Kidney (tissue), 14 donors: ENCODE data around the gene HOXB2. TPM values are rescaled to one million over a fixed set of nuclear protein-coding genes. Genes with fewer than 3 reads are reported as not detected.

Experiments
- DNase-seq, 5 donors: peaks; one replicate each; pipeline ENCODE4 v3.0.0-alpha.2; 2013 to 2020
- FAIRE-seq: peaks from 2 replicates; lab custom pipeline; 2012; peaks lifted over from hg19 to GRCh38; lab: Jason Lieb, UNC
- H3K27ac ChIP-seq, 2 donors: one replicate each; pipeline ENCODE4 v1.7.0; 2013; ENCODE audit warnings: low read depth in 2 of 2, low read length in 2 of 2, inconsistent platforms in 1 of 2
- H3K27me3 ChIP-seq: one replicate; pipeline ENCODE4 v1.7.1; 2013; ENCODE audit warnings: low read length, inconsistent platforms; ENCODE audit not compliant: control insufficient read depth, insufficient read depth
- H3K36me3 ChIP-seq, 3 donors: one replicate each; pipeline versions ENCODE4 v1.7.0 to v1.7.1; 2013; ENCODE audit warnings: low read length in 3 of 3, control low read depth in 1 of 3, inconsistent platforms in 1 of 3; ENCODE audit not compliant: insufficient read depth in 3 of 3, control insufficient read depth in 2 of 3
- H3K4me1 ChIP-seq, 3 donors: one replicate each; pipeline versions ENCODE4 v1.7.0 to v1.7.1; 2013; ENCODE audit warnings: low read length in 3 of 3, inconsistent platforms in 1 of 3, low read depth in 1 of 3; ENCODE audit not compliant: control insufficient read depth in 2 of 3, insufficient read depth in 2 of 3
- H3K4me3 ChIP-seq, 3 donors: one replicate each; pipeline versions ENCODE4 v1.7.0 to v1.8.1; 2013; ENCODE audit warnings: low read length in 3 of 3, control low read depth in 1 of 3, inconsistent platforms in 1 of 3
- H3K9ac ChIP-seq, 3 donors: one replicate each; pipeline versions ENCODE4 v1.7.0 to v1.7.1; 2013; ENCODE audit warnings: low read length in 3 of 3, control low read depth in 1 of 3, inconsistent platforms in 1 of 3
- H3K9me3 ChIP-seq, 3 donors: one replicate each; pipeline versions ENCODE4 v1.7.0 to v1.7.1; 2013; ENCODE audit warnings: low read length in 3 of 3, control low read depth in 1 of 3, inconsistent platforms in 1 of 3; ENCODE audit not compliant: control insufficient read depth in 2 of 3, insufficient read depth in 1 of 3
- intact Hi-C: fragments of 100-400 bp; cut with DNase I; formaldehyde crosslinking; loops from one replicate; pipeline ENCODE4 v1.11.1; 2022
- polyA plus RNA-seq: library from polyadenylated mRNA; stranded (reverse); fragments of 350-450 nt; fragmentation: Illumina TruSeq; extraction: RNeasy Lipid Tissue Mini Kit (QIAGEN cat#74804); gene quantifications from one replicate; pipeline ENCODE4 v1.2.3, GENCODE V29; 2014; ENCODE audit warnings: low read depth, low replicate concordance; ENCODE audit not compliant: insufficient read depth
- total RNA-seq: library from RNA; stranded (reverse); fragmentation: NEBNext Ultra II Directional; extraction: Animal tissue kit (Norgen Biotek cat#: 25700); gene quantifications from one replicate; pipeline ENCODE4 v1.2.1, GENCODE V29; 2021
- TF ChIP-seq, protein P1 (sequence below): IDR thresholded peaks from 3 replicates; pipeline ENCODE4 v1.5.1; 2012; ENCODE audit warnings: mild to moderate bottlenecking, moderate library complexity, borderline replicate concordance; ENCODE audit not compliant: insufficient read depth; ENCODE audit errors: extremely low read depth
- donor health status: control.
- donor health status: control.
- donor health status: control.
- donor health status: control.
- donor health status: control.
- donor health status: DM: yes; HTN: yes; CAD: no.
- donor health status: Normal renal cell carcinoma (clear cell type).

Gene HOXB2
- total and polyA plus RNA-seq, 2 donors from 2014 or later, result 30.7 to 61.9 TPM

DNA sequence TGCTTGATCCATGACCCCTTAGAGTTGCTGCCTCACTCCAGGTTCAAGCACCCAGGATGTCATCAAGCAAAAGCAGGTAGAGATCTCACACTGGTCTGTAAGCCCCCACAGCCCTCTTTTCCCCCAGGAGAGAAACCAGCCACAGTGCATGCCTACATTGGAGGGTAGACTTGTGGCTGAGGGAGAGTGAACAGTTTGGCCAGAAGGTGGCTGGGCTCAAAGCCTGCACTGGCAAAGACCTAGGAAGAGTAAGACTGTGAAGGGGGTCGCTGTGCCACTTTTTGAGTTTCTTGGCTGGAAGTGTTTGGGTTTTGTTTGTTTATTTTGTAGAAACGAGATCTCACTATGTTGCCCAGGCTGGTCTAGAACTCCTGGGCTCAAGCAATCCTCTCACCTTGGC is 42.6 kb downstream of the HOXB2 start:
- intact Hi-C loops, result no loop called here
- no peak for FAIRE-seq
- no peak overlapping the region for H3K4me3 ChIP-seq

DNA sequence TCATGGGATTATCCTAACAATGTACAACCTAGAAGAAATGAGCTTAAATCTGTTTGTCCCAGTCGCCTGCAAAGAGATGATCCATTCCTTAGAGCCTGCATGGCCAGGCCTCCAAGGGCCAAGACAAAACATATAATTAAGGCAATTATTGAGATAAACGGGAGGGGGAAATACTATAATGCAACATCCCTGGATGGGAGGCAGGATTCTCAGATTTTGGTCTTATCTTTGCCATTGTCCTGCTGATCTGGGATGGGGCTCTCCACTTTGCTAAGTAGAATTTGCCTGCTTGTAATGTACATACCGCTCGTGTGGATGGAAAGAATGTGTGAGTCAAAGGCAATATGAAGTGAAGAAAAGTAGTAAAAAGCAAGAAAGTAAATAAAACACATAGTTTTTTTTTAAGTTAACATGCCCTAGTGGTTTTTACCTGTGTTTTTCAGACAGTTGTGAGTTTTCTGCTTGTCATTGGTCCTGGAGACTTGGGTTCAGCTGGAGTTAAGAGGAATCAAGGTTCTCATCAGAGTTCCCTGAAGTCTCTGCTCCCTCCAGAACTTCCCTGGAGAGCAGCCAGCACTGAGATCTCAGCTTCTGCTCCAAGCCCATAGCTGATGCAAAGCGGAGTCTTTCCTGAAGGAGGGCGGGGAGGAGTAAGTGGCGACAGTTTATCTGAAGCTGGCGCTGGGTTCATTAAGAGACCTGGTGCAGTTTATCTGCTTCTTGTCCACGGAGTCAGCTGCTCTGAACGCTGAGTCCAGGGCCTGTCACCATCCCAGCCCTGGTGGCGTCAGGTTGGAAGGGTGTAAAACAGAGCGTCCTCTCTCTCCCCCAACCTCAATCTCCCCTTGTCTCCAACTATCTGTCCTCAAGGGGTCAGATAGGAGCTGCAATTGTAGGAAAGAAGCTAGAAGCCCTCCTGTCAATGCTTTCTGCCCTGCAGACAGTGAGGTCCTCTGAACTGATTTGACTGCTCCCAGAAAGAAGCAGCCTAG is 44.2 kb downstream of the HOXB2 start:
- peaks cover 0 to 7% (median 7%) of the 10 kb centered on the region in 3 donors for H3K4me1 ChIP-seq
- no peak overlapping the region for H3K4me3 ChIP-seq
- no peak for FAIRE-seq
- H3K36me3 ChIP-seq, result no peaks in the 10 kb centered on the region
- H3K9ac ChIP-seq, result no peak overlapping the region
- H3K27ac ChIP-seq, result no peak overlapping the region
- TF ChIP-seq, protein P1, sequence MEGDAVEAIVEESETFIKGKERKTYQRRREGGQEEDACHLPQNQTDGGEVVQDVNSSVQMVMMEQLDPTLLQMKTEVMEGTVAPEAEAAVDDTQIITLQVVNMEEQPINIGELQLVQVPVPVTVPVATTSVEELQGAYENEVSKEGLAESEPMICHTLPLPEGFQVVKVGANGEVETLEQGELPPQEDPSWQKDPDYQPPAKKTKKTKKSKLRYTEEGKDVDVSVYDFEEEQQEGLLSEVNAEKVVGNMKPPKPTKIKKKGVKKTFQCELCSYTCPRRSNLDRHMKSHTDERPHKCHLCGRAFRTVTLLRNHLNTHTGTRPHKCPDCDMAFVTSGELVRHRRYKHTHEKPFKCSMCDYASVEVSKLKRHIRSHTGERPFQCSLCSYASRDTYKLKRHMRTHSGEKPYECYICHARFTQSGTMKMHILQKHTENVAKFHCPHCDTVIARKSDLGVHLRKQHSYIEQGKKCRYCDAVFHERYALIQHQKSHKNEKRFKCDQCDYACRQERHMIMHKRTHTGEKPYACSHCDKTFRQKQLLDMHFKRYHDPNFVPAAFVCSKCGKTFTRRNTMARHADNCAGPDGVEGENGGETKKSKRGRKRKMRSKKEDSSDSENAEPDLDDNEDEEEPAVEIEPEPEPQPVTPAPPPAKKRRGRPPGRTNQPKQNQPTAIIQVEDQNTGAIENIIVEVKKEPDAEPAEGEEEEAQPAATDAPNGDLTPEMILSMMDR, result no peak
- no peaks in the 10 kb centered on the region for H3K27me3 ChIP-seq
- intact Hi-C loops, result no loop called here
- peak in 3 of 5 donors; percentile 64 to 79 (median 67) for DNase-seq
- H3K9me3 ChIP-seq, result no peaks in the 10 kb centered on the region

More for the DNA sequence above, 42.6 kb downstream of the HOXB2 start:
- no peak for DNase-seq
- Histone ChIP-seq H3K9ac (no peak overlapping the region), H3K4me1 (peaks cover 0 to 7% (median 7%) of the 10 kb centered on the region in 3 donors), H3K9me3 (no peaks in the 10 kb centered on the region), H3K36me3 (no peaks in the 10 kb centered on the region), H3K27me3 (no peaks in the 10 kb centered on the region), H3K27ac (no peak overlapping the region)
- TF ChIP-seq, protein P1, result no peak

DNA sequence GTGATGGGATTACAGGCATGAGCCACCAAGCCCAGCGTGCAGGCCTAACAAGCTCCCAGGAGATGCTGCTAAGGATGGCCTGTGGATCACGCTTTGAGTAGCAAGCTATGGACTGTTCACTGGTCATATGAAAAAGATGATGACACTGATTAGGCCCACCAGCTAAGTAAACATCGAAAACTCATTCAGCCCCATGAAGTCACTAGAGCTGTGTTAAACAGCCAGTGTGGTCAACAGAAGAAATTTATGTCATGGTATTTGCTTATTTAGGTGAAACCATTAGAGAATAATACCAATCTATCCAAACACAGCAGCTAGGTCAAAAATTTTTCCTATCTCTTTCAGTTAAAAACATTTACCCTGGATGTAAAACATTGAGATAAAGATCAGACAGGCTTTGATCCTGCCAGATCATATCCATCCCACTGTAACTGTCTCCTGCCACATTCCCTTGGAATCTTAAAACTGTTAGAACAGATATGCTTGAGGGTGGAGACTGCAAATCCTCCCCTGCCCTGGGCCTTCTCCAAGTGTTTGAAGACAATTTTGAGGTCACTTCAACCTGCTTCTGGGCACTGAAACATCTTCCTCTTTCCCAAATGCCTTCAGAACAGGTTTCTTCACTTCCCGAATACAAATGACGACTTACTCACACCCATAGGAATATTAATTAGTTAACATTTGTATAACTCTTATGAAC is 45.0 kb downstream of the HOXB2 start:
- no peaks in the 10 kb centered on the region for H3K36me3 ChIP-seq
- peaks cover 0 to 7% (median 7%) of the 10 kb centered on the region in 3 donors for H3K4me1 ChIP-seq
- intact Hi-C loops, result no loop called here
- H3K9me3 ChIP-seq, result no peaks in the 10 kb centered on the region
- TF ChIP-seq, protein P1, result no peak
- H3K27me3 ChIP-seq, result no peaks in the 10 kb centered on the region
- H3K27ac ChIP-seq, result no peak overlapping the region
- H3K4me3 ChIP-seq, result no peak overlapping the region
- FAIRE-seq (no peak), DNase-seq (no peak)
- no peak overlapping the region for H3K9ac ChIP-seq
